ENCODE results near the gene TGFBR3L. TPM values are rescaled to one million over a fixed set of nuclear protein-coding genes. Genes with fewer than 3 reads are reported as not detected.

TGFBR3L gene
- total and polyA plus RNA-seq, 3 donors from 2014 or later, result 1.2 to 2.2 TPM; not detected in 1

GRCh38 chr19:7918615-7919421, 4.2 kb downstream of the TGFBR3L start:
- no peaks in the 10 kb centered on the region for H3K36me3 ChIP-seq (ENCODE audit: low read depth, missing control alignments)
- H3K27me3 ChIP-seq, result no peaks in the 10 kb centered on the region
- no peak for DNase-seq
- H3K9me3 ChIP-seq, result no peaks in the 10 kb centered on the region
- WGBS, 2 donors, result 41 to 62% methylated on average over 27 to 42 of the region's 42 CpGs
- no peak overlapping the region for H3K4me3 ChIP-seq
- TF ChIP-seq, protein P1, sequence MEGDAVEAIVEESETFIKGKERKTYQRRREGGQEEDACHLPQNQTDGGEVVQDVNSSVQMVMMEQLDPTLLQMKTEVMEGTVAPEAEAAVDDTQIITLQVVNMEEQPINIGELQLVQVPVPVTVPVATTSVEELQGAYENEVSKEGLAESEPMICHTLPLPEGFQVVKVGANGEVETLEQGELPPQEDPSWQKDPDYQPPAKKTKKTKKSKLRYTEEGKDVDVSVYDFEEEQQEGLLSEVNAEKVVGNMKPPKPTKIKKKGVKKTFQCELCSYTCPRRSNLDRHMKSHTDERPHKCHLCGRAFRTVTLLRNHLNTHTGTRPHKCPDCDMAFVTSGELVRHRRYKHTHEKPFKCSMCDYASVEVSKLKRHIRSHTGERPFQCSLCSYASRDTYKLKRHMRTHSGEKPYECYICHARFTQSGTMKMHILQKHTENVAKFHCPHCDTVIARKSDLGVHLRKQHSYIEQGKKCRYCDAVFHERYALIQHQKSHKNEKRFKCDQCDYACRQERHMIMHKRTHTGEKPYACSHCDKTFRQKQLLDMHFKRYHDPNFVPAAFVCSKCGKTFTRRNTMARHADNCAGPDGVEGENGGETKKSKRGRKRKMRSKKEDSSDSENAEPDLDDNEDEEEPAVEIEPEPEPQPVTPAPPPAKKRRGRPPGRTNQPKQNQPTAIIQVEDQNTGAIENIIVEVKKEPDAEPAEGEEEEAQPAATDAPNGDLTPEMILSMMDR (IDR thresholded peaks at IDR 0.05), result no peak
- TF ChIP-seq POLR2A (IDR thresholded peaks at IDR 0.05), result no peak
- no peak overlapping the region for H3K27ac ChIP-seq
- intact Hi-C loops (cut with DNase I; ENCODE audit: low total_unique reads), result no loop called here
- peaks cover 32% of the 10 kb centered on the region for H3K4me1 ChIP-seq

DNA sequence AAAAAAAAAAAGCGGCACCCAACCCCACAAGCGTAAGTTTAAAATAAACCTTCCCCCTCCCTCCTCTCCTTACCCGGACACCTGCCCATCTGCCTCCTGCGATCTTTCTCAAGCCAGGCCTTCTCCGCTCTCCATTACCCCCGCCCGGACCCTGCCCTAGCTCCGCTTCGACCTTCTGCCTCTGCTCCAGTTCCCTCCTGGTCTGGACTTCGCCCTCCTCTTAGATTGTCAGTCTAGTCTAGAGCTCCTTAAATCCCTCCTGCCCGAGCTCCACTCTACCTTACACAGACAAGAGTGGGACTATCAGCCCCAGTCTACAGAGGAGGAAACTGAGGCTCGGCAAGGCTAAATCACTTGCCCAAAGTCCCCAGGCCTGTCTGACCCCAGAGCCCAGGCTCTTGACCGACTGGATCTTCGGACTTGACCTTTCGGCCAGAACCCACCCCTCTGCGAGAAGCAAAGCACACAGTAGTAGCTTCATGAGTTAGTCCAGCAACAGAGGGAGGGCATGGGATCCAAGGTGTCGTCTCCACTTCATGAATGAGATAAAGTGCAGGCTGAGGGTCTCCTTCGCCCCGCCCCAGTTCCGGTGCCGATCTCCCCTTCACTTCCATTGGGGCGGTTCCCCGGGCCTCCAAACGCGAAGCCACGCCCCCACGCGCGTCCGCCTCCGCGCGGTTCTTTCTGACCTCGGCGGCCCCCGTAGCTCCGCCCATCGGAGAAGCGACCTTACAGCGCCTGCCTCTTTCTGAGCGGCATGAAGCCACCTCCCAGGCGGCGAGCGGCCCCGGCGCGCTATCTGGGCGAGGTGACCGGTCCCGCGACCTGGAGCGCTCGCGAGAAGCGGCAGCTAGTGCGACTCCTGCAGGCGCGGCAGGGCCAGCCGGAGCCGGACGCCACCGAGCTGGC, 5.2 kb downstream of the TGFBR3L start, which contains the start of gene SNAPC2:
Gene SNAPC2 (plus strand): TSS at position 729 of the 909 bp plus-strand sequence. CDS start 29 bp downstream, at position 758.
- 9 to 14% methylated on average over 30 to 60 of the region's 62 CpGs for WGBS, 2 donors
- peaks cover 41% of the 10 kb centered on the region for H3K4me1 ChIP-seq
- H3K9me3 ChIP-seq, result no peaks in the 10 kb centered on the region
- H3K36me3 ChIP-seq (ENCODE audit: low read depth, missing control alignments), result no peaks in the 10 kb centered on the region
- intact Hi-C loops (cut with DNase I; ENCODE audit: low total_unique reads), result no loop called here
- no peaks in the 10 kb centered on the region for H3K27me3 ChIP-seq
- H3K4me3 ChIP-seq, result peak within 1 kb of the TSS; percentile 68 to 79
- TF ChIP-seq POLR2A (IDR thresholded peaks at IDR 0.05), result no peak
- TF ChIP-seq, protein P1 (IDR thresholded peaks at IDR 0.05), result no peak
- DNase-seq, result peak; percentile 95
- H3K27ac ChIP-seq, result peak within 1 kb of the TSS; percentile 80 to 92

DNA sequence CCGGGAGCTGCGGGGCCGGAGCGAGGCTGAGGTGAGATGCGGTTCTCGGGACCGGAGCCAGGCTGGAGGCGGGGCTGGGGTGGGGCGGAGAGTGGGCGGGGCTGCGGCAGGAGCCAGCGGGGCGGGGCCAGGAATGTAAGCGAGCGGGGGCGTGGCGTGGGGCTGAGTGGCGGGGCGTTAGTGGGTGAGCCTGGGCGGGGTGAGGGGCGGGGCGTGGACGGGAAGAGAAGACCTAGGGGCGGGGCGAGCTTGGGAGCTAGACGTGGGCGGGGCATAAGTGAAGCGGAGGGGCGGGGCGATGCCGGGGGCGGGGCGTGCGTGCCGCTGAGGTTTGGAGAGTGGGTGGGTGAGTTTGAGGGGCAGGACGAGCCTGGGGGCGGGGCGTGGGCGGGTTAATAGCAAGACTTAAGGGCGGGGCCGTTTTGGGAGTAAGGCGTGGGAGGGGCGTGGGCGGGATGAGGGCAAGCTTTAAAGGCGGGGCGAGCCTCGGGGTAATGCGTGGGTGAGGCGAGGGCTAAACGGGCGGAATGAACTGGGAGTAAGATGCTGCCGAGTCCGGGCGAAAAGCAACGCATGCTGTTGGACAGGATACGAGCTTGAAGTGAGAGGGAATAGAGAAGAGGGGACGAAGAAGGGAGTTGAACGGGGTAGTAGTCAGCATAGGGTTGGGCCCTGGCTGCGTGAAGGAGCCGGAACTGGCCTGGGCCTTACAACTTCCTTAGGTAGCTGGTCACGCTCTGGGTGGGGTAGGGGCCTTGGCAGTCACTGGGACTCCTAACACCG, 6.1 kb downstream of the TGFBR3L start:
- 2% methylated on average over 49 to 60 of the region's 62 CpGs for WGBS, 2 donors
- peak overlapping the region; percentile 80 to 92 for H3K27ac ChIP-seq
- TF ChIP-seq, protein P1 (IDR thresholded peaks at IDR 0.05), result no peak
- no peak for TF ChIP-seq POLR2A (IDR thresholded peaks at IDR 0.05)
- peak overlapping the region; percentile 68 to 79 for H3K4me3 ChIP-seq
- H3K36me3 ChIP-seq (ENCODE audit: low read depth, missing control alignments), result no peaks in the 10 kb centered on the region
- intact Hi-C loops (cut with DNase I; ENCODE audit: low total_unique reads), result no loop called here
- DNase-seq, result peak; percentile 100
- H3K9me3 ChIP-seq, result no peaks in the 10 kb centered on the region
- H3K4me1 ChIP-seq, result peaks cover 41% of the 10 kb centered on the region
- no peaks in the 10 kb centered on the region for H3K27me3 ChIP-seq

DNA sequence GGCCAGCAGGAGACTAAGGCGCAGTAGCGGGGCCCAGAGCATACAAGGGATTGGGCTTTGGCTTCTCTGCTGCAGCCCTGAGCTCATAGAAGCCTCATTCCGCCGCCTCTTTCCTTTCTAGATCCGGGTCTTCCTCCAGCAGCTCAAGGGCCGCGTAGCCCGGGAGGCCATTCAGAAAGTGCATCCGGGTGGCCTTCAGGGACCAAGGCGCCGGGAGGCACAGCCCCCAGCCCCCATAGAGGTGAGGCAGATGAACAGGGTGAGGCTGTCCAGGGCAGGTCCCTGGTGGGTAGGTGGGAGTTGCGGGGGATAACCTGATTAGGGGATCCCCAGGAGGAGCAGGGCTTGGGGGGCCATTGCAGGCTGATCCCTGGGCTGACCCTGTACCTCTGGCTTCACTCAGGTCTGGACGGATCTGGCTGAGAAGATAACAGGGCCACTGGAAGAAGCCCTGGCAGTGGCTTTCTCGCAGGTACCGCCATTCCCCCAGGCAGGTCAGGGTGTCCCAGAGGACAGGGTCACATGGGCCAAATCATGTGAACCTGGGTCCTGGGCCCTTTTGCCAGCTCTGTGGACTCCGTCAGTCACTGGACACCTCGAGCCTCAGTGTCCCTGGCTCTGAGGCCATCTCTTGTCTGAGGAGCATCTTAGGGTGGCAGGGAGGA, 6.8 kb downstream of the TGFBR3L start:
- no peak for TF ChIP-seq POLR2A (IDR thresholded peaks at IDR 0.05)
- TF ChIP-seq, protein P1 (IDR thresholded peaks at IDR 0.05), result no peak
- Histone ChIP-seq H3K27ac (peak overlapping the region; percentile 75 to 80), H3K36me3 (ENCODE audit: low read depth, missing control alignments) (no peaks in the 10 kb centered on the region), H3K9me3 (no peaks in the 10 kb centered on the region), H3K27me3 (no peaks in the 10 kb centered on the region), H3K4me1 (peaks cover 43% of the 10 kb centered on the region), H3K4me3 (peak overlapping the region; percentile 52 to 79)
- intact Hi-C loops (cut with DNase I; ENCODE audit: low total_unique reads), result no loop called here
- 21 to 30% methylated on average over 4 to 14 of the region's 17 CpGs for WGBS, 2 donors
- no peak for DNase-seq

All from testis (tissue), 3 donors.